HepG2 (cell line): ENCODE data around the gene RRAD. TPM values are rescaled to one million over a fixed set of nuclear protein-coding genes. Genes with fewer than 3 reads are reported as not detected.
A peak's percentile ranks its signal among the peaks of the same experiment; 100 is the strongest.

ENCODE experiments used
- ATAC-seq: fragments of 200-7000 bp; cut with Tn5 transposase; 3 replicates; pipeline ENCODE4 v1.9.1; 2020; ENCODE audit warnings: mild to moderate bottlenecking, moderate library complexity
- BruUV-seq: library from RNA; stranded (reverse); fragments of 400-500 nt; replicated peaks from 2 replicates; lab custom pipeline; 2021; lab: Mats Ljungman, UMichigan
- CTCF ChIA-PET: fragments of 300-600 bp; formaldehyde crosslinking; extraction: SDS; loops from one replicate; lab custom pipeline; 2021; ENCODE audit warnings: low total read pairs, inconsistent platforms, low intra/inter-chr PET ratio; lab: Yijun Ruan, JAX
- POLR2A ChIA-PET: fragments of 350-600 bp; sonication (Branson Sonifier 250); formaldehyde crosslinking; loops from one replicate; lab custom pipeline; 2020; ENCODE audit warnings: antibody characterized with exemption, inconsistent platforms; lab: Yijun Ruan, JAX
- DNase-seq: peaks from one replicate; pipeline ENCODE4 v3.0.0-alpha.2; 2015; ENCODE audit warnings: low spot score
- FAIRE-seq: peaks from 3 replicates; lab custom pipeline; 2011; peaks lifted over from hg19 to GRCh38; lab: Jason Lieb, UNC
- H2AFZ ChIP-seq: one replicate; pipeline ENCODE4 v1.6.1; 2011; ENCODE audit warnings: low read length, inconsistent platforms
- H3K27ac ChIP-seq: fragments of 300-600 bp; 3 replicates; pipeline ENCODE4 v1.8.0; 2011; ENCODE audit warnings: mixed run types, mild to moderate bottlenecking, mixed read lengths, low read length, inconsistent platforms; ENCODE audit not compliant: insufficient read depth; ENCODE audit errors: extremely low read length
- H3K27me3 ChIP-seq, 2 experiments: fragments of 200-600 bp in 1 of 2; 2 replicates in 1 of 2; 3 replicates in 1 of 2; pipeline versions ENCODE4 v1.6.0 to v1.8.0; 2011; ENCODE audit warnings: low read length in 2 of 2, mild to moderate bottlenecking in 2 of 2, moderate library complexity in 2 of 2, inconsistent platforms in 1 of 2; ENCODE audit not compliant: insufficient read depth in 2 of 2, control insufficient read depth in 1 of 2
- H3K36me3 ChIP-seq, 2 experiments: fragments of 200-600 bp in 1 of 2; replicated peaks in 1 of 2; 2 replicates in 1 of 2; 3 replicates in 1 of 2; pipeline versions ENCODE4 v1.5.1 to v1.8.0; 2011; ENCODE audit warnings: low read length in 2 of 2, inconsistent platforms in 1 of 2; ENCODE audit not compliant: insufficient read depth in 2 of 2, control insufficient read depth in 1 of 2
- H3K4me1 ChIP-seq: 2 replicates; pipeline ENCODE4 v1.5.1; 2012; ENCODE audit warnings: low read length, inconsistent platforms; ENCODE audit not compliant: insufficient read depth
- H3K4me2 ChIP-seq: 2 replicates; pipeline ENCODE4 v1.6.0; 2011; ENCODE audit warnings: low read depth, low read length, inconsistent platforms
- H3K4me3 ChIP-seq, 3 experiments: fragments of 200-600 bp in 1 of 3; sonication (generic), shearing (Covaris generic) in 1 of 3; replicated peaks in 1 of 3; 2 replicates each; pipeline ENCODE4 v1.5.1; 2011 to 2016; ENCODE audit warnings: low read length in 3 of 3, inconsistent platforms in 2 of 3, low read depth in 2 of 3, mild to moderate bottlenecking in 2 of 3, control low read depth in 1 of 3, mixed read lengths in 1 of 3; ENCODE audit not compliant: insufficient read depth in 1 of 3
- H3K79me2 ChIP-seq: one replicate; pipeline ENCODE4 v1.6.1; 2011; ENCODE audit warnings: low read length, inconsistent platforms; ENCODE audit not compliant: insufficient read depth
- H3K9ac ChIP-seq: 2 replicates; pipeline ENCODE4 v1.6.0; 2011; ENCODE audit warnings: mild to moderate bottlenecking, low read depth, low read length, inconsistent platforms; ENCODE audit not compliant: insufficient read depth
- H3K9me3 ChIP-seq: 2 replicates; pipeline ENCODE4 v1.5.1; 2012; ENCODE audit warnings: mild to moderate bottlenecking, low read length
- H4K20me1 ChIP-seq: 2 replicates; pipeline ENCODE4 v1.6.0; 2011; ENCODE audit warnings: inconsistent platforms, mild to moderate bottlenecking, low read length, moderate library complexity; ENCODE audit not compliant: insufficient read depth
- CBX1 ChIP-seq: IDR thresholded peaks from one replicate; pipeline ENCODE4 v1.6.1; 2016; ENCODE audit warnings: antibody characterized with exemption, low read depth
- FIP1L1 ChIP-seq: fragments of 200-400 bp; formaldehyde crosslinking; IDR thresholded peaks from 2 replicates; pipeline ENCODE4 v1.6.1; 2018; ENCODE audit warnings: low read depth, mild to moderate bottlenecking, low read length, moderate library complexity, borderline replicate concordance; ENCODE audit not compliant: insufficient read depth
- HDAC6 ChIP-seq: fragments of 200-600 bp; sonication (generic); IDR thresholded peaks from 2 replicates; pipeline ENCODE4 v1.7.0; 2017; ENCODE audit warnings: mild to moderate bottlenecking, antibody characterized with exemption, low read length, low read depth
- IRF9 ChIP-seq: sonication (generic); formaldehyde crosslinking; IDR thresholded peaks from 2 replicates; pipeline ENCODE4 v1.8.0; 2022; ENCODE audit warnings: missing genetic modification reagents, mild to moderate bottlenecking, borderline replicate concordance
- KDM3A ChIP-seq: IDR thresholded peaks from 2 replicates; pipeline ENCODE4 v1.6.1; 2018; ENCODE audit warnings: low read depth, missing compliant biosample characterization
- MED13 ChIP-seq: sonication (generic); formaldehyde crosslinking; IDR thresholded peaks from 2 replicates; pipeline ENCODE4 v1.5.0; 2020; ENCODE audit warnings: missing genetic modification reagents
- MTA1 ChIP-seq: sonication (generic); formaldehyde crosslinking; IDR thresholded peaks from 2 replicates; pipeline ENCODE4 v1.4.0; 2020; ENCODE audit warnings: missing genetic modification reagents, mild to moderate bottlenecking, borderline replicate concordance
- POLR2AphosphoS2 ChIP-seq: IDR thresholded peaks from 2 replicates; pipeline ENCODE4 v1.6.1; 2011; ENCODE audit warnings: low read depth, low read length, improper control_type of control experiment
- RBFOX2 ChIP-seq: fragments of 200-400 bp; formaldehyde crosslinking; IDR thresholded peaks from 2 replicates; pipeline ENCODE4 v1.6.1; 2017; ENCODE audit warnings: low read depth, mild to moderate bottlenecking, low read length
- SOX6 ChIP-seq, 2 experiments: fragments of 450-650 bp in 1 of 2; sonication (generic) in 1 of 2; formaldehyde crosslinking in 1 of 2; IDR thresholded peaks; 2 replicates each; pipeline versions ENCODE4 v1.4.0 to v1.6.1; 2017 to 2020; ENCODE audit warnings: antibody characterized with exemption in 1 of 2, mild to moderate bottlenecking in 1 of 2, missing genetic modification reagents in 1 of 2
- ZBTB7B ChIP-seq: sonication (generic); formaldehyde crosslinking; IDR thresholded peaks from 2 replicates; pipeline ENCODE4 v1.4.0; 2020; ENCODE audit warnings: missing genetic modification reagents
- ZNF121 ChIP-seq: sonication (generic); formaldehyde crosslinking; IDR thresholded peaks from 2 replicates; pipeline ENCODE4 v1.5.0; 2020; ENCODE audit warnings: mild to moderate bottlenecking, missing genetic modification reagents
- ZNF224 ChIP-seq: sonication (generic); formaldehyde crosslinking; IDR thresholded peaks from 2 replicates; pipeline ENCODE4 v1.5.0; 2020; ENCODE audit warnings: mild to moderate bottlenecking, missing genetic modification reagents
- ZNF451 ChIP-seq: sonication (generic); formaldehyde crosslinking; IDR thresholded peaks from 2 replicates; pipeline ENCODE4 v1.5.0; 2020; ENCODE audit warnings: mild to moderate bottlenecking, missing genetic modification reagents
- ZNF766 ChIP-seq: sonication (generic); formaldehyde crosslinking; IDR thresholded peaks from 2 replicates; pipeline ENCODE4 v1.5.0; 2020; ENCODE audit warnings: missing genetic modification reagents, borderline replicate concordance
- ZNF788 ChIP-seq: sonication (generic); formaldehyde crosslinking; IDR thresholded peaks from 2 replicates; pipeline ENCODE4 v1.5.0; 2020; ENCODE audit warnings: mild to moderate bottlenecking, missing genetic modification reagents, borderline replicate concordance
- ZUFSP ChIP-seq: sonication (generic); formaldehyde crosslinking; IDR thresholded peaks from 2 replicates; pipeline ENCODE4 v1.9.0; 2021; ENCODE audit warnings: missing genetic modification reagents, mild to moderate bottlenecking, borderline replicate concordance
- WGBS: methylation state at CpG from one replicate; pipeline ENCODE4 v1.1.6; 2017; ENCODE audit warnings: low lambda C conversion rate; 5-methylcytosine and 5-hydroxymethylcytosine counted together
- in situ Hi-C: cut with HindIII; loops from 2 replicates; pipeline ENCODE4 v1.10.0; 2017; ENCODE audit warnings: low pct_unique_long_range_greater_than_20kb; ENCODE audit not compliant: extremely low pct_ligation_motif_present
- intact Hi-C: fragments of 100-400 bp; cut with micrococcal nuclease; formaldehyde crosslinking; loops from one replicate; pipeline ENCODE4 v1.10.0; 2022; ENCODE audit not compliant: unreplicated experiment
- polyA plus RNA-seq, 8 experiments: library from polyadenylated mRNA; depleted of rRNA in 3 of 8; stranded (reverse) in 7 of 8; unstranded in 1 of 8; fragments of >200 nt; fragmentation: Illumina TruSeq in 4 of 8; extraction: Trizol in 4 of 8; gene quantifications; 2 replicates each; pipeline versions ENCODE4 v1.2.1 to v1.2.3, GENCODE V29; 2011 to 2016; ENCODE audit warnings: low read depth in 4 of 8, missing spikeins in 1 of 8, mixed read lengths in 1 of 8; ENCODE audit not compliant: insufficient read depth in 1 of 8
- total RNA-seq, 5 experiments: library from RNA; depleted of rRNA; stranded (reverse); fragments of >200 nt; fragmentation: Illumina TruSeq; extraction: Trizol; gene quantifications; 2 replicates each; pipeline ENCODE4 v1.2.3, GENCODE V29; 2016; ENCODE audit warnings: low read depth in 1 of 5

The RRAD gene
- total and polyA plus RNA-seq, 2 of the 13 experiments (the other 11 are each of a cell fraction or from before 2014, with no cell fraction given), result 0.80 to 1.1 TPM

- intact Hi-C loops, result no loop called here
- Histone ChIP-seq H3K4me3 (peak within 1 kb of the TSS in 2 of 3 experiments; percentile 24 to 48; a peak in 1 of 6 replicates), H3K9me3 (no peaks in the 10 kb centered on the region), H2AFZ (no peak within 1 kb of the TSS), H3K9ac (peak within 1 kb of the TSS; percentile 23; the same call in 1 of the 2 replicates), H3K27me3 (peaks cover 0 to 4% of the 10 kb centered on the region in 2 experiments; a peak in 3 of 5 replicates), H3K36me3 (no peaks in the 10 kb centered on the region), H4K20me1 (no peaks in the 10 kb centered on the region), H3K4me1 (peaks cover 34% of the 10 kb centered on the region), H3K79me2 (no peaks in the 10 kb centered on the region), H3K4me2 (peak within 1 kb of the TSS; percentile 64), H3K27ac (no peak within 1 kb of the TSS)
- CTCF ChIA-PET, result no interaction called here
- WGBS, result 0% methylated on average over 3 of the region's 7 CpGs
- ATAC-seq, result peak; percentile 63
- BruUV-seq, result no TSS peak
- in situ Hi-C loops, result no loop called here
- POLR2A ChIA-PET, result interaction anchor here (0.8 to 7.3 kb wide), 8 partner anchors 9 to 42 kb away, joined by 3 to 86 read pairs (median 10); partner anchors contain the start of genes CES3 and CIAO2B
- no peak for FAIRE-seq
- DNase-seq, result no peak
- no peak for TF ChIP-seq MTA1 (CRISPR knock-in tag)
- TF ChIP-seq HDAC6, result no peak
- no peak for TF ChIP-seq FIP1L1
- TF ChIP-seq ZNF766 (CRISPR knock-in tag), result no peak
- TF ChIP-seq POLR2AphosphoS2, result no peak
- TF ChIP-seq ZNF451 (CRISPR knock-in tag), result no peak
- no peak for TF ChIP-seq SOX6 (IDR thresholded peaks at IDR 0.05)
- peak; percentile 13; the same call in 1 of the 2 replicates for TF ChIP-seq SOX6 (CRISPR knock-in tag; IDR thresholded peaks at IDR 0.05)
- no peak for TF ChIP-seq ZNF224 (CRISPR knock-in tag)
- no peak for TF ChIP-seq IRF9 (CRISPR knock-in tag)
- TF ChIP-seq ZBTB7B, result peak; percentile 70
- 0 out of 2 replicates have a peak, but pooled peaks have one; percentile 15 for TF ChIP-seq ZNF788
- TF ChIP-seq MED13 (CRISPR knock-in tag), result no peak
- TF ChIP-seq ZUFSP (CRISPR knock-in tag), result no peak
- TF ChIP-seq RBFOX2, result no peak
- no peak for TF ChIP-seq ZNF121 (CRISPR knock-in tag)
- TF ChIP-seq KDM3A (CRISPR knock-in tag), result peak; percentile 23; the same call in 1 of the 2 replicates
- TF ChIP-seq CBX1, result no peak
Observed at GRCh38 chr16:66918803-66919568, 6.3 kb downstream of the RRAD start, which contains the start of gene CDH16. Gene CDH16 (minus strand): TSS chr16:66918885. CDS start chr16:66918065, 820 bp downstream.
